NCI-H1048 (cell line): ENCODE measurements around the gene SCAND1.

Source experiments
- DNase-seq: peaks from one replicate; lab custom pipeline; 2025; lab: John Stamatoyannopoulos, UW

Gene SCAND1

GRCh38 chr20:35904982-35905663, 49.2 kb downstream of the SCAND1 start:
- DNase-seq = no peak

- no peak for DNase-seq
These were observed 50.5 kb downstream of the SCAND1 start for GRCh38 chr20:35903843-35904242.
